ENCODE data around the gene PSMC5.

- TF ChIP-seq, protein P1, sequence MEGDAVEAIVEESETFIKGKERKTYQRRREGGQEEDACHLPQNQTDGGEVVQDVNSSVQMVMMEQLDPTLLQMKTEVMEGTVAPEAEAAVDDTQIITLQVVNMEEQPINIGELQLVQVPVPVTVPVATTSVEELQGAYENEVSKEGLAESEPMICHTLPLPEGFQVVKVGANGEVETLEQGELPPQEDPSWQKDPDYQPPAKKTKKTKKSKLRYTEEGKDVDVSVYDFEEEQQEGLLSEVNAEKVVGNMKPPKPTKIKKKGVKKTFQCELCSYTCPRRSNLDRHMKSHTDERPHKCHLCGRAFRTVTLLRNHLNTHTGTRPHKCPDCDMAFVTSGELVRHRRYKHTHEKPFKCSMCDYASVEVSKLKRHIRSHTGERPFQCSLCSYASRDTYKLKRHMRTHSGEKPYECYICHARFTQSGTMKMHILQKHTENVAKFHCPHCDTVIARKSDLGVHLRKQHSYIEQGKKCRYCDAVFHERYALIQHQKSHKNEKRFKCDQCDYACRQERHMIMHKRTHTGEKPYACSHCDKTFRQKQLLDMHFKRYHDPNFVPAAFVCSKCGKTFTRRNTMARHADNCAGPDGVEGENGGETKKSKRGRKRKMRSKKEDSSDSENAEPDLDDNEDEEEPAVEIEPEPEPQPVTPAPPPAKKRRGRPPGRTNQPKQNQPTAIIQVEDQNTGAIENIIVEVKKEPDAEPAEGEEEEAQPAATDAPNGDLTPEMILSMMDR (IDR thresholded peaks at IDR 0.05; ENCODE audit: borderline replicate concordance, extremely low read depth, low read length, poor library complexity, severe bottlenecking) = no peak
- TF ChIP-seq EZH2 (IDR thresholded peaks at IDR 0.05; ENCODE audit: borderline replicate concordance, low read depth, low read length, severe bottlenecking) = no peak
Observed at GRCh38 chr17:63809970-63810369, 17.3 kb upstream of the PSMC5 start.

All from DND-41 (cell line).